HCT116 (cell line): ENCODE measurements around the gene KCNJ16.

Source experiments
- ATF3 ChIP-seq: IDR thresholded peaks from 2 replicates; pipeline ENCODE4 v1.6.1; 2012
- CTCF ChIP-seq, 3 experiments: fragments of 200-600 bp in 1 of 3; sonication (generic) in 1 of 3; IDR thresholded peaks in 2 of 3; conservative IDR thresholded peaks in 1 of 3; 2 replicates each; pipeline ENCODE4 v1.5.1; 2012 to 2017; ENCODE audit warnings: low read depth in 2 of 3, low read length in 2 of 3, antibody characterized with exemption in 1 of 3, borderline replicate concordance in 1 of 3, control low read depth in 1 of 3, mild to moderate bottlenecking in 1 of 3, mixed read lengths in 1 of 3, mixed run types in 1 of 3, moderate library complexity in 1 of 3; ENCODE audit not compliant: insufficient read depth in 1 of 3
- FOSL1 ChIP-seq: IDR thresholded peaks from 2 replicates; pipeline ENCODE4 v1.6.1; 2012; ENCODE audit warnings: low read depth
- POLR2A ChIP-seq: IDR thresholded peaks from 2 replicates; pipeline ENCODE4 v1.7.0; 2011; ENCODE audit warnings: borderline replicate concordance; ENCODE audit not compliant: insufficient read depth, insufficient read length; ENCODE audit errors: extremely low read depth
- POLR2AphosphoS5 ChIP-seq: IDR thresholded peaks from 2 replicates; pipeline ENCODE4 v1.6.1; 2011; ENCODE audit warnings: mild to moderate bottlenecking, low read depth, low read length, moderate library complexity
- RAD21 ChIP-seq: IDR thresholded peaks from 2 replicates; pipeline ENCODE4 v1.6.1; 2012; ENCODE audit warnings: low read depth, mild to moderate bottlenecking
- REST ChIP-seq: IDR thresholded peaks from 2 replicates; pipeline ENCODE4 v1.6.1; 2012; ENCODE audit warnings: low read depth
- SP1 ChIP-seq: IDR thresholded peaks from 2 replicates; pipeline ENCODE4 v1.6.1; 2012; ENCODE audit warnings: low read depth
- YY1 ChIP-seq: IDR thresholded peaks from 2 replicates; pipeline ENCODE4 v1.6.1; 2011; ENCODE audit warnings: low read length, low read depth, moderate library complexity, mild to moderate bottlenecking; ENCODE audit not compliant: insufficient replicate concordance; ENCODE audit errors: extremely low read depth
- ZFX ChIP-seq: fragments of 450-650 bp; IDR thresholded peaks from 2 replicates; pipeline ENCODE4 v1.6.1; 2017
- ZNF274 ChIP-seq: fragments of 200-500 bp; sonication (Bioruptor generic); IDR thresholded peaks from 2 replicates; pipeline ENCODE4 v1.6.1; 2014; ENCODE audit warnings: mild to moderate bottlenecking, low read depth, low read length, inconsistent platforms

GRCh38 chr17:70171159-70171558 is 96.1 kb downstream of the KCNJ16 start:
- TF ChIP-seq CTCF (IDR thresholded peaks at IDR 0.05 in 2 of 3, conservative IDR thresholded peaks at IDR 0.05 in 1 of 3; ENCODE audit: borderline replicate concordance in 1 of 3, insufficient read depth in 1 of 3, low read depth in 2 of 3, low read length in 2 of 3) (no peak), REST (no peak), ZNF274 (no peak), SP1 (no peak), POLR2AphosphoS5 (no peak), POLR2A (no peak), YY1 (no peak), ATF3 (no peak), FOSL1 (no peak), RAD21 (no peak), ZFX (no peak)
